Progenitor cell of endocrine pancreas (in vitro differentiated cells): ENCODE data around the gene SPATA24. TPM values are rescaled to one million over a fixed set of nuclear protein-coding genes. Genes with fewer than 3 reads are reported as not detected.

Experiments
- DNase-seq: peaks from one replicate; pipeline ENCODE4 v3.0.0; 2021; ENCODE audit warnings: low spot score; ENCODE audit not compliant: unreplicated experiment
- H3K27ac Mint-ChIP-seq: 2 replicates; pipeline ENCODE4 v1.8.0; 2021; ENCODE audit warnings: mild to moderate bottlenecking, moderate library complexity, mixed read lengths
- H3K27me3 Mint-ChIP-seq: 2 replicates; pipeline ENCODE4 v1.8.0; 2021; ENCODE audit warnings: mixed read lengths
- H3K36me3 Mint-ChIP-seq: 2 replicates; pipeline ENCODE4 v1.8.0; 2022; ENCODE audit warnings: mixed read lengths; ENCODE audit not compliant: insufficient read depth
- H3K4me1 Mint-ChIP-seq: 2 replicates; pipeline ENCODE4 v1.8.0; 2021; ENCODE audit warnings: low read depth, mixed read lengths
- H3K4me3 Mint-ChIP-seq: 2 replicates; pipeline ENCODE4 v1.8.0; 2021; ENCODE audit warnings: low read depth, mild to moderate bottlenecking, moderate library complexity, mixed read lengths
- H3K9me3 Mint-ChIP-seq: 2 replicates; pipeline ENCODE4 v1.8.0; 2021; ENCODE audit warnings: low read depth, mixed read lengths
- CTCF ChIP-seq: fragments of 200-600 bp; sonication (generic); IDR thresholded peaks from one replicate; pipeline ENCODE4 v1.5.0; 2021; ENCODE audit warnings: antibody characterized with exemption, mild to moderate bottlenecking; ENCODE audit not compliant: unreplicated experiment
- total RNA-seq: library from RNA; stranded (reverse); gene quantifications from 2 replicates; pipeline ENCODE4 v1.2.1, GENCODE V29; 2021

SPATA24 gene
- total RNA-seq, 1 donor from 2014 or later, result 13.9 TPM

GRCh38 chr5:139377226-139377625 is 26.7 kb downstream of the SPATA24 start:
- TF ChIP-seq CTCF, result no peak
- H3K4me3 Mint-ChIP-seq, result no peak overlapping the region
- H3K9me3 Mint-ChIP-seq, result no peaks in the 10 kb centered on the region
- DNase-seq, result no peak
- peaks cover 3% of the 10 kb centered on the region for H3K4me1 Mint-ChIP-seq
- H3K27ac Mint-ChIP-seq, result no peak overlapping the region
- H3K36me3 Mint-ChIP-seq, result peaks cover 5% of the 10 kb centered on the region
- no peaks in the 10 kb centered on the region for H3K27me3 Mint-ChIP-seq

- Mint-ChIP-seq H3K27me3 (no peaks in the 10 kb centered on the region), H3K4me1 (no peaks in the 10 kb centered on the region), H3K27ac (no peak overlapping the region), H3K9me3 (no peaks in the 10 kb centered on the region), H3K4me3 (no peak overlapping the region), H3K36me3 (peaks cover 5% of the 10 kb centered on the region)
- TF ChIP-seq CTCF, result no peak
- no peak for DNase-seq
These were observed 27.5 kb downstream of the SPATA24 start for GRCh38 chr5:139376364-139376763.

- H3K4me3 Mint-ChIP-seq, result no peak overlapping the region
- H3K4me1 Mint-ChIP-seq, result no peaks in the 10 kb centered on the region
- H3K27me3 Mint-ChIP-seq, result no peaks in the 10 kb centered on the region
- no peaks in the 10 kb centered on the region for H3K9me3 Mint-ChIP-seq
- peaks cover 7% of the 10 kb centered on the region for H3K36me3 Mint-ChIP-seq
- DNase-seq, result no peak
- TF ChIP-seq CTCF, result no peak
- no peak overlapping the region for H3K27ac Mint-ChIP-seq
These were observed 29.0 kb downstream of the SPATA24 start for GRCh38 chr5:139374909-139375308.

- Mint-ChIP-seq H3K36me3 (peaks cover 8% of the 10 kb centered on the region), H3K27me3 (no peaks in the 10 kb centered on the region), H3K9me3 (no peaks in the 10 kb centered on the region), H3K4me3 (no peak overlapping the region), H3K4me1 (no peaks in the 10 kb centered on the region), H3K27ac (peak overlapping the region; percentile 63)
- no peak for DNase-seq
- no peak for TF ChIP-seq CTCF
These were observed 32.1 kb downstream of the SPATA24 start for GRCh38 chr5:139371482-139372435.

GRCh38 chr5:139369181-139369580 is 34.7 kb downstream of the SPATA24 start:
- no peak overlapping the region for H3K4me3 Mint-ChIP-seq
- H3K27me3 Mint-ChIP-seq, result no peaks in the 10 kb centered on the region
- no peak for DNase-seq
- H3K27ac Mint-ChIP-seq, result no peak overlapping the region
- TF ChIP-seq CTCF, result no peak
- H3K4me1 Mint-ChIP-seq, result no peaks in the 10 kb centered on the region
- H3K36me3 Mint-ChIP-seq, result peaks cover 18% of the 10 kb centered on the region
- no peaks in the 10 kb centered on the region for H3K9me3 Mint-ChIP-seq
